Nucleus accumbens (tissue), 56 donors: ENCODE measurements around the gene TUBA3E.
"Not testable (repeated sequence)": the region's sequence is repeated elsewhere in the genome, so short reads cannot be mapped to it uniquely, and the experiment has no call there.

Experiments used
- DNase-seq, 56 donors: peaks; one replicate each; lab custom pipeline; 2025; lab: John Stamatoyannopoulos, UW

Gene TUBA3E

DNA sequence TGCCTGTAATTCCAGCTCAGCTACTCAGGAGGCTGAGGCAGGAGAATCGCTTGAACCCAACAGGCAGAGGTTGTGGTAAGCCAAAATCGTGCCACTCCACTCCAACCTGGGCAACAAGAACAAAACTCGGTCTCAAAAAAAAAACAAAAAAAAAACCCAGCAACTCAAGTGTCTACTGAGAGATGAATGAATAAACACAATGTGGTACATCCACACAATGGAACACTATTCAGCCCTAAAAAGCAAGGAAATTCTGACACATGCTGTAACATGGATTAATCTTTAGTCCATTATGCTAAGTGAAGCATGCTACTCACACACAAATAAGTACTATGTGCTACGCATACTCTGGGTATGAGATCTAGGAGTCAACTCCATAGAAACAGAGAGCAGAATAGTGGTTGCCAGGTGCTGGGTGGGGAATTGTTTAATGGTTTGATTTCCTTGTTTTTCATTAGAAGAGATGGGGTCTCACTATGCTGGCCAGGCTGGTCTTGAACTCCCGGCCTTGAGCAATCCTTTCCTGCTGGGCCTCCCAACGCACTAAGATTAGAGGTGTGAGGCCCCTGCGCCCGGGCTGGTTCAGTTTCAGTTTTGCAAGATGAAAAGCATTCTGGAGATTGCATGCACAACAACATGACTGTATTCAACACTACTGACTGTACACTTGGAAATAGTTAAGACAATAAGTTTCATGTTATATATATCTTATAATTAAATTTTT lies 32.8 kb downstream of the TUBA3E start:
- no peak for DNase-seq

DNA sequence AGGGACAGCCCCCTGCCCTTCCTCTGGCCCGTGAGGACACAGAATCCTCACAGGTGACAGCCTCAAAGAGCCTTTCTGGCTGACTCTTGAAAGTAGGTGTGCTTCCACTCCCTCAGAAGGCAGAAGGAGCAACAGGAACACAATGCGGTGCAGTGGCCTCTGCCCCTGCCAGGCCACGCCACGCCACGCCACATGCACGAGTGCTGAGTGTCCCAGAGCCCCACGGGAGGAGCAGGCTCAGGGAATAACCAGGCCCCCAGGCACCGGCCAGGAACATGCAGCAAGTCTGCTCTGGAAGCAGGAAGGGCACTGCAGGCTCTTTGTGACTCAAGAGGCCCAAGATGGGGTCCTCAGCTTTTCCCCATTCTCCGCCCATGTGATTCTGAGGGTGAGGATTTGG lies 35.3 kb downstream of the TUBA3E start:
- DNase-seq, result no peak

DNA sequence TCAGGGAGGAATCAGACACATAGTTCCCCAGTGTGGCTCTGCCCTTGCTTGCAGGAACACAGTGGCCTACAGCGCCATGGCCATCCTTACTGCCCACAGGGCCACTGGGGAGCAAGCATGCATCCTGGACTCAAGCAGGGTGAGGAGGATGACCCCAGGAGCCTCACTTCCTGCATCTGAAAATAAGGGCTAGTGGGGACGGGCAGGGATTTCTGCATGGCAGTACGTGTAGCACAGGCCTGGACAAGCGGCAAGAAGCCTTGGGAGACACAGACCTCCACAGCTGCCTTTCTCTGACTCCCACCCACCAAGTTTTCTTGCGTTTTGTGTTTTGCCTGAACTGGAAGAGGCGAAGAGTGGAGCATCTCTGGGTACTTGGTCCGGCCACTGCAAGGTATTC lies 35.8 kb downstream of the TUBA3E start:
- not testable (repeated sequence) for DNase-seq

DNA sequence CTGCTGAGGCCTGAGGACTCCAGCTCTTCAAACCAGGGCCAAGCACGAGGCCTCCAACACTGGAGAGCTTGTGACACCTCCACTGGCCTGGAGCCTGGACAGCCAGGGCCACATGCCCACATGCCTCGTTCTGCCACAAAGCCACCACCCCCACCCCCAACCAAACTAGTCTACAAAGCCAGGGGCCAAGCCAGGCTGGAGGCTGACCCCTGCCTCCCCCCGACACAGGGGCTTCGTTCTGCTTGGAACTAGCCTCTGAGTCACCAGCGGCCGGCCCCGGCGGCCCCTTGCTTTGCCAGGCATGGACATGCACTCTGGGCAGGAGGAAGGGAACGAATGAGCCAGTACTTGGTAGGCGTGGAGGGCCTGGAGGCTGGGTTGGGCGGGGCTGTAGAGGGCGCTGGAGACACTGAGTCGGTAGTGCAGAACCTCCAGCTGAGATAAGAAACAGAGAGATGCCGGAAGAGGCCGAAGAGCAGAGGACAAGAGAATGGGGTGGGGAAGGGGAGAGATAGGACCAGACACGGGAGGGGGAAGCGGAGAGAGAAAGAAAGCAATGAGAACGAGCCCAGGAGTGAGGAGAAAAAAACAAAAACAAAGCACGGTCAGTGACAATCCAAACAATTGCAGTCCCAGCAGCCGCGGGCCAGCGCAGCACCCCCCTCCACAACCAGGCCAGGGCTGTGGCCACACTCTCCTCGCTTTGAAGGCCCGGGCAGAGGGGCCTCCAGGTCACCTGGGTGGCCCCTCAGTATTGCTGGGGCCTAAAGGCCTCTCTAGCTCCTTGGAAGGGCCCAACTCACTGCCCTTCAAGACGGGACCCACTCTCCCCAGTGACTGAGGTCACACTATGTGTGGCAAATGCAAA lies 37.2 kb downstream of the TUBA3E start:
- peak in 12 of 56 donors; percentile 6 to 52 (median 28) for DNase-seq

DNA sequence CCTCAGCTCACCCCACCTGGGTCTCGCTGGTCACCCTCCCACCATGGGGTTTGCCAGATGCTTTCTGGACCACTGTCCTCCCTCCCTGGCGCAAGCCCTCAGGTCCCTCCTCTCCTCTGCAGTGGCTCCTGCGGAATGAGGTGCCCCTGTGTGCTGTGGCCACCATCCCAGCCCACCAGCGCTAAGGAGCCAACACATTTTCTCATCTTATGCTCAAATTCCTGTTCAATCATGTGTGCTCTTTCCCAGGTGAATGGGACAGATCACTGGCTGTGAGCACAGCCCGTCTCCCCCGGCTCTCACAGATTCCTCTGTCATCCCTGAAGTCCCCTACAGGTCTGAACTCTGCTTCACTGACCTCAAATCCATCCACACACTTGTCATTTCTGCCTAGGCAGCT lies 38.1 kb downstream of the TUBA3E start:
- no peak for DNase-seq

DNA sequence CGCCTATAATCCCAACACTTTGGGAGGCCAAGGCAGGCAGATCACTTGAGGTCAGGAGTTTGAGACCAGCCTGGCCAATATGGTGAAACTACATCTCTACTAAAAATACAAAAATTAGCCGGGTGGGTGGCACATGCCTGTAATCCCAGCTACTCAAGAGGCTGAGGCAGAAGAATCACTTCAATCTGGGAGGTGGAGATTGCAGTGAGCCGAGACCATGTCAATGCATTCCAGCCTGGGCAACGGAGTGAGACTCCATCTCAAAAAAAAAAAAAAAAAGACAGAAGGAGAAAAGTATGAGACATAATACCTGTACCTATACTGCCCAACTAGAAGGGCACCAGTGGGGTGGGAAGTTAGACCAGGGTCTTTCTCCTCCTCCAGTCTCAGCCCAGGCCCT lies 38.9 kb downstream of the TUBA3E start:
- not testable (repeated sequence) for DNase-seq

DNA sequence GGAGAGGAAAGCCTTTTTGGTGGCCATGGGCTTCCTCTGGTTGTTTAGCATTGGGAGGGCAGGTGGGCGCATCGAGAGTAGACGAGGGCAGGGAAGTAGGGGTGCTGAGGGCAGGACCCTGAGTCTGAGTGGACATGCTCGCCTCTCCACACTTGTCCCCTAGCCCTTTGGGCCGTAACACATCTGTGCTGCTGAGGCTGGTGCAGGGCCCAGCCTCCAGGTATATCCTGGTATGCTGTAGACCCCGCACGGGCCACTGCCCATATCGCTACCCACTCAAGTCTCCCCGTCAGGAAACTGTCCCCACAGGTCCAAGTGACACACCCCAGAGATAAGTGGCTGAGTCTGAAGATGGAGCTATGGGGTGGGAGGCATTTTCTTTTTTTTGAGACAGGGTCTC lies 39.6 kb downstream of the TUBA3E start:
- DNase-seq, result no peak

DNA sequence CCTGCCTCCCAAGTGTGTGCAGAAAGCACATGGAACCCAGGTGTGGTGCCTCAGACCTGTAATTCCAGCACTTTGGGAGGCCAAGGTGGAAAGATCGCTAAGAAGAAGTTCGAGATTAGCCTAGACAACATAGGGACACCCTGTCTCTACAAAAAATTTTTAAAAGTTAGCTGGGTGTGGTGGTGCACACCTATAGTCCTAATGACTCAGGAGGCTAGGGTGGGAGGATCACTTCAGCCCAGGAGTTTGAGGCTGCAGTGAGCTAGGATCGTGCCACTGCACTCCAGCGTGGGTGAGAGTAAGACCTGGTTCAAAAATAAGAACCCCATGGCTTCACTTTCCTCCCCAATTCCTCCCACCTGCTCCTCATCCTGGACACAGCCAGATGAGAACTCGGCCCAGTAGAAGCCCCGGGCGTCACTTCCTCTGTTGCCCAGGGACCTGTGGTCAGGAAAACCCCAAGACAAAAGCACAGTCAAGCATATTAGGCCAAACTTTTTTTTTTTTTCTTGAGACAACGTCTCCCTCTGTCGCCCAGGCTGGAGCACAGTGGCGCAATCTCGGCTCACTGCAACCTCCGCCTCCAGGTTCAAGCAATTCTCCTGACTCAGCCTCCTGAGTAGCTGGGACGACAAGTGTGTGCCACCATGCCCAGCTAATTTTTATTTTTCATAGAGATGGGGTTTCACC lies 40.3 kb downstream of the TUBA3E start:
- DNase-seq, result not testable (repeated sequence)

DNA sequence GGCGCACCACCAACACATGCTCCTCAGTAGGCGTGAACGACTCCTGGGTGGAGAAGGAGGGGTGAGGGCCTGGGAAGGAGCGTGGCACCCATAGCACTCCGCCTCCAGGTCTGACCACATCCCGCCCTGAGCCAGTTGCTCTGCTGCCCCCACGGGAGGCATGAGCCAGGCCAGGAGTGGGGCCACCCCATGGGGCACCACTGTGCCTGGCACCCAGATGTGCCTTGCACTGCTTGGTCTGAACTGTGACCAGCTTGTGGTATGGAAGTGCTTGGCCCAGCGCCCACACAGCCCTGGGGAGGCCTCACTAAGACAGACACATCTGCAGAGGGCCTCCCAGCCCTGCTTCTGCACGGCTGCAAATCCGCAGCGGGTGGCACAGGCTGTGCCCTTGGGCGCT lies 40.9 kb downstream of the TUBA3E start:
- not testable (repeated sequence) for DNase-seq

DNA sequence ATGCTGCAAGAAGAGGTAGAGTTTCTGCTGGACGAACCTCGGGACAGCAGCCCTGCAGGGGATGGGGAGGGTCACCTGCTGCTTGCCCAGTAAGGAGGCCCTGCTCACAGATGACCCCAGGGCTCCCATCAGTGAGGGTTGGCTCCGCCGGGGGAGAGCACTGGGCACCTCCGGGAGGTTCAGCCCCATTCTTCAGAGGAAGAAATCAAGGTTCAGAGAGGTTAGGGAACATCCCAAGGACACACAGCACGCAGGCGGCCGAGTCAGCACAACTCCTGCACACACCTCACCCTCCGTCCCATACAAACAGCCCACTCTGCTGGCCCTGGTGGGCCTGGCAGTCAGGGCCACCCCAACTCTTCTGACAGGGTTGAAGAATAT lies 41.6 kb downstream of the TUBA3E start:
- no peak for DNase-seq

DNA sequence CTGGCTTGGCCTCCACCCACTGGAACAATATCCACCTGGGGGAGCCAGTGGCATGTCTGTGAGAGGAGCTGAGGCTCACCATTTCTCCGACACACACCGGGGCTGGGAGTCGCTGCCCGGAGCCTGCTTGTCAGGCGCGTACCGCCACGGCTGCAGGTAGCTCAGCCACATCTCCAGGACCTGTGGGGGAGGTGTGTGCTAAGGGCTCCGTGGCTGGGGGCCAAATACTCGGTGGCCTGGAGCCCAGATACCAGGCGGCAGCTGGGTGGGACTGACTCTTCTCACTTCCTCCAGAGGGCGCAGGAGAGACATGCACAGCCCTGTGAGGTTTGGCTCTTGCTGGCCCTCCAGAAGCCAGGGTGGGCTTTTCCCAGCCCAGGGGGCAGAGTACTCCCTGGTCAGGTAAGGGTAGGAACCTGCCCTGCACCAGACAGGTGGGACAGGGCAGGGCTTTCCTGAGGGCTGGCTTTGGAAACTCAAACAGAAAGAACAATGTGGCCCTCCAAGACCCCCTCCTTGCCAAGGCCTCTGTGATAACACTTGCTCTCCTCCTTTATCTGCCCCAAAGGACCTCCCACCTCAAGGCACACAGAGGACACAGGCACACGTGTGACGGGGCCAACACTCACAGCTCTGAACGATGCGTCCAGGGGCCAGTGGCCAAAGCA lies 42.1 kb downstream of the TUBA3E start:
- peak in 15 of 56 donors; percentile 3 to 58 (median 18) for DNase-seq

DNA sequence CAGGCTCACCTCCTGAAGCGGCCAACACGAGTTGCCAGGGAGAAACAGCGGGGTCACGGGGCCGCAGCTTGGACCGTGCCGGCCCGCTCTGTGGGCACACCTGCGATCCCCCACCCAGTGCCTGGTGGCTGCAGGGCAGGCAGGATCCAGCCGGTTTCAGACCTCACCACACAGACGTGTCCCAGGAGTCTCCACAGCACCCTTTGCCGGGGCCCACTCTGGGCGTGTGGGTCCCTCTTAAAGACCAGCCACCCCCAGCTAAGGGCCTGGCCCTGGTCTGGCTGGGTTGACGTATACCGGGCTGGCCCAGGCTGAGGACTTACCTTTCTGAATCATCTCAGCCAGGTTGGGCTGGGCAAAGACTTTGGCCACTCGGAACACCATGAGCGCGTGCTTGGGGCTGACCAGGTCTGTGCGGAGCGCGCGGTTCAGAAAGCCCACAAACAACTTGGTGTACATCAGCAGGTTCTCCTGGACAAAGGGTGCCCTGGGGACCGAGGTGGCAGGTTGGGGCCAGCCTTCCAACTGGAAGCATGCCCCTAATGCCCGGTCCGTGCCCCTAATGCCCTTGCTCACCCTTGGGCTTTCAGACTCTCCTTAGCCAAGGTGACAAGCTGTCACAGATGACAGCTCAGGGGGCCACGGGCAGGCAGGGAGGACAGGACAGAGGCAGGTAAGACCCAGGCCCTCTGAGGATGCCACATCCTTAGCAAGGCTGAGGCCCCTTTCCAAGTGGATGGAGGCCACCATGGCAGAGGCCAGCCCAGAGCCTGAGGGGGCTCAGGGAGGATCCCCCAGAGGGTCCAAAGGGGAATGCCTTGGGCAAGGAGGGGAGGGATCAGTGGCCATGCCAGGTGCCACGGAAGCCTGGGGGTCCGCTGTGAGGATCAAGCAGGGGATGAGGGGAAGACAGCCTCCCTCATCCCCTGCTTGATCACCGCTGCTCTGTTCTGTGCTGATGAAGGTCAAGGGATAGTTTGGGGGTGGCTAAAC lies 43.2 kb downstream of the TUBA3E start:
- no peak for DNase-seq

DNA sequence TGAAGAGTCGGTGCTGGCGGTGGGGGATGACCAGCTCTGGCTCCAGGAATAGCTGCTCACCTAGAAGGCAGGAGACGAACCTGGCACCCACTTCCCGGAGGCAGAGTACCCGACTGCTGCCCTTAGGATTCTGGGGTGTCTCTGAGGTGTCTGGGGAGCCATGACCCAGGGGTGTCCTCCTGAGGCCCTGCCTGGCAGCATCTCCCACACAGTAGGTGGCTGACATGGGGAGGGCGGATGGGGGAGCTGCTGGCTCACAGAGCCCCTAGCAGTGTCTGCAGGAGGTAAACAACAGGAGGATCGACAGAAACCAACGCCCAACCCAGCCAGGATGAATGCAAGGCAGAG lies 43.8 kb downstream of the TUBA3E start:
- DNase-seq, result not testable (repeated sequence)

DNA sequence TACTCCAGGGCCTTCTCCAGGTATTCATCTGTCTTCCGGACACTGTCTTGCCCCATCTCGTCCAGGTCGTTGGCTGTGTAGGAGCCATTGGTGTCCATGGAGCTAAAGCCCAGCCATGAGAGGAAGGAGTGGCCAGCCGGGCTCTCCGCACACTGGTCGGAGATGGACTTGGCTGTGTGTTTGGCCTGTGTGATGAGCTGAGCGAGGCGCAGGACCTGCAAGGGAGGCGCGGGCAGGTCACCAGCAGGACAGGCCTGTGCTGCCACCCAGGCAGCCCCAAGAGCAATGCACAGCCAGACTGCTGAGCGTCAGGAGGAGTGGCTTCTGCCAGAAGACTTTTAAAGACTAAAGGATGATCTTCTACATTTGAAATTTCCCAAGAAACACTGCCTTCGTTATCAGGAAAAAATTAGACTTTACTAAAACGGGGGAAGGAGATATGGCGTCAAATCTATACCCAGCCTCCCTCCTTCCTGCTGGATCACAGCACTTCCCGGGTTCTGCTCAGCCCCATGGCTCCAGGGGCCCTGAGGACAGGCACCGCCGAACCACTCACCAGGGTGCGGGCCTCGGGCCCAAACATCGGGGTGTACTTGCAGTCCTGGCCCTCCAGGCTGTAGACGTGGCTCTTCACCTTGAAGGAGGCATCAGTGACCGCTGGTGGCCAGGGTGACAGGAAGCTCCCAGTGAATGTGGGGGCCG lies 44.4 kb downstream of the TUBA3E start:
- not testable (repeated sequence) for DNase-seq

DNA sequence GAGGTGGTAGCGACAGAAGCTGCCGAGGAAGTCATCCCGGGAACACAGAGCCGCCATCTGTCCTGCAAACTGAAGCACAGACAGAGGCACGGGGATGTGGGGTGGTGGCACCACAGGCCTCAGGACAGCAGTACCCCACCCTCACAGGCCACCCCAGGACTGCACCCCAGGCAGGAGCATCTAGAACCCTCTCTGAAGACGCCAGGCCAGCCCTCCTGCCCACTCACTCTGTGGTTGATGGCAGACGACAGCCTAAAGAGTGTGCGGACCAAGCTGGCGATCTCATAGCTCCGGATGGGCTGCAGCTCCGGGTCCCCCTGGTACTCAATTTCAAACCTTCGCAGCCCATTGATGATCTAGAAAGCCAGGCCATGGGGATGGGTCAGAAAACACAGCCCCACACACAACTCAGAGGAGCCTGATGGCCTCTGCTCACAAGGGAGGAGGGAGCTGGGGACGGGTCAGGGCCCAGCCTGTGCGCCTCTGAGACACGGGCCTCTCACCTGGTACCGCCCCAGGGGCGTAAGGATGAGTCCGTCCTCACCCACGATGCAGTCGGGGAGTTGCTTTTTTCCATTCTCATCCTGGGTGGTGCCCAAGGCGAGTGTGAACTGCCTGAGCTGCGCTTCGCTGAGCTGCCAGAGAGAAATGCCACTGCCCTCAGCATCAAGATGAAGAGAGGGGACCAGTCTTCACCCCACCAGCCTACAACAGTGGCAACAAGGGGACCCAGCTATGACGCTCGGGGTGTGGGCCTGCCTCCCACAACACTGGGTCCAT lies 45.2 kb downstream of the TUBA3E start:
- no peak for DNase-seq

DNA sequence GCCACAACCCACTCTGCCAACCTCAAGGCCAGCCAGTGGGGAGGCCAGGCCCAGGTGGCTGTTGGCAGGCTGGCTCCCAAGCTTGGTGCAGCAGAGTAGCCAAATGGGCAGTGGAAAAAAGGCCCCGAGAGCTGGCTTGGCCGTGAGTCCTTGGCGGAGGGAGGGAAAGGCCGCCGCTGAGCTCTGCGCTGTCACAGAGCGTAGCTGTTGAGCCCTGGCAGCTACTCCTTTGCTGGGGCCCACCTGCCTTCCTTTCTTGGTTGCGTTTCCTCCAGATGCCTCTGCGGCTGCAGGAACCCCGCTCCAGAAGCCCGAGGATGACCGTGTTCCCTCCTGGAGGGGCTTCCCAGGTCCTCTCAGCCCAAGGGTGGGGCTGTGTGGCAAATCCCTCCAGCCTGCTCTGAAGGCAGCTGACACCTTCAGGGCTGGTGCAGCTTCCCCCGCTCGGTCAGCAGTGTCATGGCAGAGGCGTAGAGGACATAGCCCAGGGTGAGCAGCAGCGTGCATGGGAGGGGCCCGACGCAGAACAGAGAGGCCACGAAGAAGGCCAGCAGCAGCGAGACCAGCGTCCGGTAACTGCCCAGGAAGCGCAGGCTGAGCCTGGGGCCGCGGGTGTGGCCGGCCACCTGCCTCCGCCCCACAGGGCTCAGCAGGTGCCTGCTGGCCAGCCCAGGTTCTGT lies 46.0 kb downstream of the TUBA3E start:
- DNase-seq, result not testable (repeated sequence)

DNA sequence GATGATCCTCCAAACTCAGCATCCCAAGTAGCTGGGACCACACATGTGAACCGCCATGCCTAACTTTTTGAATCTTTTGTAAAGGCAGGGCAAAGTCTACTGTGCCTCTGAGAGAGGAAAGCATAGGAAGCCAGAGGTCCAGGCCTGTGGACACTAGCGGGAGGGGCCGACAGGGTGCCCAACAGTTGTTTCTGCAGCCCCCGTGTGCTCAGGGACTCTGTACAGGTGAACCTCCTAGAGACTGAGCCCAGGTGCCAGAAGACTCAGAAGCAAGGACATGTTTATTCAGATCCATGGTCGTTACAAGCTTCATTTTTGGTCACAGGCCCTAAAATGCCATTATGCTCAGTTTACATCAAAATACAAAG lies 47.1 kb downstream of the TUBA3E start:
- not testable (repeated sequence) for DNase-seq
